NCI-H526 treated with DMSO at 0.1 percent for 48 hours (cell line): Measurements from ENCODE around the gene CCNQ.
"Not testable (repeated sequence)": the region's sequence is repeated elsewhere in the genome, so short reads cannot be mapped to it uniquely, and the experiment has no call there.

Source experiments
- DNase-seq: peaks from one replicate; lab custom pipeline; 2025; lab: John Stamatoyannopoulos, UW

The CCNQ gene

GRCh38 chrX:153623310-153624029 is 24.5 kb upstream of the CCNQ start:
- no peak for DNase-seq

- DNase-seq = no peak
Measured at GRCh38 chrX:153622661-153623309, 23.8 kb upstream of the CCNQ start.

- DNase-seq = no peak
Measured at GRCh38 chrX:153621949-153622598, 23.1 kb upstream of the CCNQ start.

- DNase-seq = no peak
Measured at GRCh38 chrX:153620576-153620975, 21.6 kb upstream of the CCNQ start.

GRCh38 chrX:153614818-153615217 is 15.9 kb upstream of the CCNQ start:
- DNase-seq = no peak

GRCh38 chrX:153612413-153612812 is 13.5 kb upstream of the CCNQ start:
- DNase-seq = no peak

- DNase-seq = no peak
Measured at GRCh38 chrX:153611298-153612095, 12.6 kb upstream of the CCNQ start.

GRCh38 chrX:153610836-153611213 is 11.9 kb upstream of the CCNQ start:
- DNase-seq = no peak

- DNase-seq = peak; percentile 9
Measured at GRCh38 chrX:153609917-153610835, 11.2 kb upstream of the CCNQ start.

GRCh38 chrX:153608806-153609205 is 9.9 kb upstream of the CCNQ start:
- no peak for DNase-seq

- no peak for DNase-seq
Measured at GRCh38 chrX:153608376-153608775, 9.4 kb upstream of the CCNQ start.

GRCh38 chrX:153606503-153606902 is 7.6 kb upstream of the CCNQ start:
- no peak for DNase-seq

- DNase-seq = not testable (repeated sequence)
Measured at GRCh38 chrX:153604666-153605380, 5.9 kb upstream of the CCNQ start.

GRCh38 chrX:153603131-153603656 is 4.3 kb upstream of the CCNQ start:
- no peak for DNase-seq

- DNase-seq = no peak
Measured at GRCh38 chrX:153602601-153603000, 3.7 kb upstream of the CCNQ start.

GRCh38 chrX:153601511-153602110 is 2.7 kb upstream of the CCNQ start:
- no peak for DNase-seq

GRCh38 chrX:153600921-153601320 is 2.0 kb upstream of the CCNQ start:
- no peak for DNase-seq

- DNase-seq = no peak
Measured at GRCh38 chrX:153600032-153600373, 1.1 kb upstream of the CCNQ start.

- DNase-seq = peak; percentile 41
Measured at GRCh38 chrX:153599192-153600031, 473 bp upstream of the CCNQ start.
